Stimulated activated CD4-positive, alpha-beta T cell treated with anti-CD3 and anti-CD28 coated beads, Interleukin-4, amount 100 ng/mL, for 1 hour (primary cell): ENCODE data around the gene C2orf92.
"Not testable (repeated sequence)": the region's sequence is repeated elsewhere in the genome, so short reads cannot be mapped to it uniquely, and the experiment has no call there.

Experiments
- DNase-seq: peaks from one replicate; pipeline ENCODE4 v3.0.0-alpha.2; 2020

The C2orf92 gene

GRCh38 chr2:97660044-97660774, 9.3 kb upstream of the C2orf92 start:
- DNase-seq: no peak

GRCh38 chr2:97660775-97661389, 8.6 kb upstream of the C2orf92 start:
- DNase-seq: no peak

DNA sequence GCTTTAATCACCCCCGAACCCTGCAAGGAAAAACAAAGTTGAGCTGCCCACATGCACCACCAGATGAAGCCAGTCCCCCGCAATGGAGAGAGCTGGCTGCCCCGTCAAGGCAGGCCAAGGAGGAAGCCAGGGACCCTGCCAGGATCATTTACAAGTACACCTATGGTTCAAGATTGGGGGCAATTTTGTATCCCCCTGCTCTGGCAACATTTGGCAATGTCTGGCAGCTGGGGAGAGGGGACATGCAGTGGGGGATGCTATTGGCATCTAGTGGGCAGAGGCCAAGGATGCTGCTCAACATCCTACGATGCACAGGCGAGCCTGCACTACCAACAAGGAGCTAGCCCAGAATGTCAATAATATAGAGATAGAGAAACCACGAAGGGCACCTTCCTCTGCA, 7.6 kb upstream of the C2orf92 start:
- DNase-seq: no peak

GRCh38 chr2:97662386-97662894, 7.1 kb upstream of the C2orf92 start:
- no peak for DNase-seq

GRCh38 chr2:97662895-97663625, 6.5 kb upstream of the C2orf92 start:
- peak; percentile 79 for DNase-seq

- no peak for DNase-seq
Measured at GRCh38 chr2:97663626-97663961, 5.9 kb upstream of the C2orf92 start.

DNA sequence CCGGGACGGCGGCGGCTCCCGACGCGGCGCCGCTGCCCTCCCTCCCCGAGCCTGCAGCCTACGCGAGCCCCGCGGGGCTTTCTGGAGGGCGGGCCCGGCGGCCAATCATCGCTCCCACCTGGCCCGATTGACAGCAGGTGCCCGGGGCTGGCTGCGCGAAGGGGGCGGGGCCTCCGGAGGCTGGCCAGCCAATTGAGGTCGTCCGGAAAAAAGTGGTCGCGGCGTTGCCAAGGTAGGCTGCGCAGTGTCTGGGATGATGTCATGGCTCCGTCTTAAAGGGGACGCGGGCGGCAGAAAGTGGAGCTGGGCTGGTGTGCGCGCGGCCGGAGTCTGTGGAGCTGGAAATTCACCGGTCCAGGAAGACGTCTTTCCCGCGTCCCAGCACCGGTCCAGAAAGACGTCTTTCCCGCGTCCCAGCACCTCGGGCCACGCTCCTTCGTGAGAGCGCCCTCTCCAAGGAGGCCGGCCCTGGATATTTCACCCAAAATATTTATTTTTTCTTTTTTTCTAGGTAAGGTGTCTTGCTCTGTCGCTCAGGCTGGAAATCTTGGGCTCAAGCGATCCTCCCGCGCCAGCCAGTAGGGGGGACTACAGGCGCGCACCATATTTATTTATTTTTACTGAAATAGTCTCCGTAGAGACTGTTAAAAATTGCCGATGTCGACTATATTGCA, 5.4 kb upstream of the C2orf92 start, which contains the start of gene ACTR1B:
Gene ACTR1B (minus strand): TSS at position 83 of the 674 bp plus-strand sequence. CDS start 154 bp downstream, outside the sequence.
- peak; percentile 97 for DNase-seq

DNA sequence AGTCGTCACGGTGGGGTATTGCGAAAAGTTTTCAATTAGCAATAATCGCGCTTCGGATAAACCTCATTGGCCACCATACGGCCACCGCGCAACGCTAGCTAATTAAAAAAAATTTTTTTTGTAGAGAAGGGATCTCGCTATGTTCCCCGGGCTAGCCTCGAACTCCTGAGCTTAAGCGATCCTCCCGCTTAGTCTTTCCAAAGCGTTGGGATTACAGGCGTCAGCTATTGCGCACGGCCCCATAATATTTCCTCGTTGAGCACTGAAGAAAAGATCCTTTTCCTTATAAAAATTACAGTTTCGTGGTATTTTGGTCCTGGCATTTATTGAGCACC, 4.9 kb upstream of the C2orf92 start:
- no peak for DNase-seq

GRCh38 chr2:97670471-97670870, 958 bp downstream of the C2orf92 start:
- no peak for DNase-seq

DNA sequence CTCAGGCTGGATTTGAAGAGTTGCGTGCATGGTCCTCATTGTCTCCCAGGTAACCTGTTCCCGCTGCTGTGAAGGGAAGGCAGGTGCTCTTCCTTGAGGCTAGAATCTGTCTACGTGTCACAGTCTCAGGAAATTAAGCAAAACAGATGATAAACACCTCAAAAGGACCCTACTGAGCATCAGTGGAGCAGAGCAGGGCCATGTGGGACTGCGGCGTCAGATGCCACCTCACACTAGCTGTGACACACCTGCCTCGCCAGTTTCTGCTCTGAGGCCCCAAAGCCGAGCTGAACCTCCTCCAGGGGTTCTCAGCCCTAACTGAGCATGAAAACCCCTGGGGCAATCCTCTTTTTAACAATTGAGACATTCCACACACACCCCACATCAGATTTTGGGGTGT, 2.0 kb downstream of the C2orf92 start:
- DNase-seq: no peak

- not testable (repeated sequence) for DNase-seq
Measured at GRCh38 chr2:97672606-97673140, 3.2 kb downstream of the C2orf92 start.

DNA sequence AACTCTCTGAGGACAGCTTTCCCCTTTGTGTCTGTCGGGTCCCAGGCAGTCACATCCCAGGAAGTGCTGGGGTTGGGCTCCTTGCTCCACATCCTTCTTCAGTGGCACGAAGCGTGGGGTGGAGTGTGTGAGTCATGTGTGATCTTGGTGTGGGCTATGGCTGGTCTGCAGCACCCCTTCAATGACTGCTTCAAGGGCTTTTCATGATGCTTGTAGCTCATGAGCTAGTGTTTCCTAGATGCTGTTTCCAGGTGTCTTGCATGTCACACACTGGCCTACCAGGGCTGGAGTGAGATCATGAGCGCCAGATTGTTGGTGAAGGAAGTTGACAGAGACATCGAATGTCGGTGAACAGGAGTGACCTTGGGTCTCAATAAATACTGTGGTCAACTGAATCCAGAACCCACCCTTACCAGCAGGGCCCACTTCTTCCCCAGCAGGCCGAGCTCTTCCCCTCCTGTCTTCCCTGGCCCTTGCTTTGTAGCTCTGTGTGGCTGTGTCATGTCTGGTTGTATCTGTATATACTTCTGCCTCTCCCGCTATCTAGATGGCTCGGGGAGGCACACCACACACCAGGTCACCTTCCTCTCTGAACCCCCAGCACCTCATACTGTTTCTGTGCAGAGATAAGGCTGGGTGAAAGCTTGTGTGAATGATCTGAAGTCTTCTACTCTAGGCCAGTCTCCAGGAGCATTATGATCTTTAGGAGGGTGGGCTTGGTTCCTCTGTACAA, 3.8 kb downstream of the C2orf92 start:
- DNase-seq: no peak

DNA sequence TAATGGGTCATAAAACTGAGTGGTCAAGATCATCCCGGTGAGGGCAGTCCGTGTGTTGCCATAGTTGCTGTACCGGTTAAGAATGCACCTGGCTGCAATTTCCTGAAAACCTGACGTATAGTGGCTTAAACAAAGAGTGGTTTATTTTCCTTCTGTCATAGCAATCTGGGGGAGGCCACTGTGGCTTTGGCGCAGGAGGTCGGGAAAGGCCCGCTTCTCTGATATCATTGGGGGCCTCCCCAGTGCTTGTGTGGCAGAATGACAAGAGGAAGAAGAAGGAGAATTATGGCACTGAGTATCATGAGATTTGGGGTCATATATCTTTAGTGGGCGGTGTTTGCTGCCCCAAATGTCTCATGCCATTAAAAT, 4.4 kb downstream of the C2orf92 start:
- no peak for DNase-seq

- DNase-seq: no peak
Measured at GRCh38 chr2:97675430-97676113, 6.1 kb downstream of the C2orf92 start.

GRCh38 chr2:97676620-97677019, 7.1 kb downstream of the C2orf92 start:
- DNase-seq: no peak

DNA sequence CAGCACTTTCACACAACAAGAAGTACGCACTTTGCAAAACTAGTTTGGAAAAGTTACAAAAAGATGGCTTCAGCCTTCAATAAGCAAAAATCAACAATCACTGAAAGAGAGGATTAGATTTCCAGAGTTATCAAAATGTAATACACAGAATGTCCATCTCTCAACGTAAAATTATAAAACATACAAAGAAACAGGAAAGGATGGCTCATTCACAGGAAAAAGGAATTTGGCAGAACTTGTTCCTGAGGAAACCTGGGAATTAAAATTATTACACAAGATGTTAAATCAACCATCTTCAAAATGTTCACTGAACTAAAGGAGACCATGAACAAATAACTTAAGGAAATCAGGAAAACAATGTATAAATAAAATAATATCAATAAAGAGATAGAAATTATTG, 8.0 kb downstream of the C2orf92 start:
- DNase-seq: no peak

- DNase-seq: no peak
Measured at GRCh38 chr2:97678298-97678697, 8.8 kb downstream of the C2orf92 start.

DNA sequence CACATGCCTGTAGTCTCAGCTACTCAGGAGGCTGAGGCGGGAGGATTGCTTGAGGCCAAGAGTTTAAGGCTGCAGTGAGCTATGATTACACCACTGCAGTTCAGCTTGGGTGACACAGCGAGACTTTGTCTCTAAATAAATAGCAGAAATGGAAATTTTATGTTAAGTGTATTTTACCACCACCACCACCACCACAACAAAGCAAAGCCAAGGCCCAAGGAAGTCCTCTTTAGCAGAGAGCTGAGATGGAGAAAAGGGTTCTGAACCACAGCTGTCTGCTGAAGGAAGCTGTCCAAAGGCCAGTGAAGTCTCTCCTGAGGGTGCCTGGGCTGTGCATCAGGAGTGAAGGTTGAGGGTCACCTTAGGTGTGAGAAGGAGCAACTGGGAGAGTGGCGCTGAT, 17.7 kb downstream of the C2orf92 start:
- not testable (repeated sequence) for DNase-seq

DNA sequence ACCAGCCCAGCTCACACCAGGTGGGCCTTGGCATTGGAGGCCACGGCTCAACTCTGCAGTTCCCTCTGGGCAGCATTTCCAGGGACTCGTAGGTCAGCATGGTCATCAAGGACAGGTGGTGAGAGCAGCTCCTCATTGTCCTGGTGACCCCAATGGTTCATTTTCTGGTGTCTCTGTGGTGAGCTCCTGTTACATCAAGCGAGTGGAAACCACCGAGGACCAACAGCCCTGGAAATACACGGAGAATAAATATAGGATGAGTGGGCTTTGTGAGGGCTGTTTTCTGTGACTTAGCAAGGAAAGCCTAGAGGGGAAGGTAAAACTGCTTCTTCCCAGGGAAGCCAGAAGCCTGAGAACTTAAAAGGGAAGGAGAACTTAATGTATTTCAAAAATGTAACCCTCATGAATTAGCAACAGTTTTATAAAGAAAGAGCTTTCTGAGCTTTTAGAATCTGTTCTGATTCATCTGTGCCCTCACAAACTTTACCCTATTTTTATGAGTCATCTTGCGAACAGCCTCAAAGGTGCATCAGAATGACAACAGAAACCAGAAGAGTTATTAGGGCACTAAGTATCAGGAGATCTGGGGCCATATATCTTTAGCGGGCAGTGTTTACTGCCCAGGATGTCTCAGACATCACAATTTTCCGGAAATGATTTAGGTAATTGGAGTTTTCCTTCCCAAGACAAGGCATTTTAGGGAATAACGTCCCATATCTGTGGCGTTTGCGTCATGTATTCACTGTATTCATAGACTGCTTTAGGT, 18.7 kb downstream of the C2orf92 start:
- no peak for DNase-seq

DNA sequence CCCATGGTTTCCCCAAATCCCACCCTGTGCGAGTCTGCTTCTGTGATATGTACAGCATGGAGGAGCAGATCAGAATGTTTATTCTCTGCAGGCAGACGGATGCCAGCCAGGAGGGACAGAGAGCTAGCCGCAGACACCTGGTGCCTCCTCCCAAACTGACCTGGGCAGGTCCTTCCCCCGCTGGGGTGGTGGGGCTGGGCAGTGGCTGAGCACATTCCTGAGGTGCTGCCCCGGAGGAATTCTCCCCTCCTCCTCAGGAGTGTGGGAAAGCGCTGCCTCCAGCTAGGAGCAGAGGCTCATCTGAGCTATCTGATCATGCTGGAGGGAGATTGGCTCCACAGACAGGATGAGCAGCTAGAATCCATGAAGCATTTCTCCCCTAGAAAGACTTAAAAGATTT, 21.7 kb downstream of the C2orf92 start:
- no peak for DNase-seq

DNA sequence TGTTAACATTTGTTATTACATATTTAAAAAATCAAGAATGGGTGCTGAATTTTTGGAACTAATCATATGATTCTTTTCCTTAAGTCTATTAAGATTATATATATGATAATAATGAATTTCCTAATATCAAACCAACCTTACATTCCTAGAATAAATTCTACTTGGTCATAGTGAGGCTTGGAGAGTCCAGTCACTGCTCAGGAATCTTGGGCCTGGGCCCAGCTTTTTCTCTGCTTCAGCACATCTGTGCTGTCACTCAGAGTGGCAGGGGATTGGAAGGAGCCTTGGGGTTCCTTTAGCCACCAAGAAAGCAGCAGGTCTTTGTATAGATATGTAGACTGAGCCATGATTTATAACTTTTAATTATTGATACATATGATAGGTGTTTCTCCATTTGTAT, 24.0 kb downstream of the C2orf92 start:
- DNase-seq: no peak
